SK-N-SH (cell line): ENCODE results near the gene LMO7.

Experiments
- EP300 ChIP-seq, 2 experiments: IDR thresholded peaks; 2 replicates each; pipeline versions ENCODE4 v1.4.0 to v1.6.1; 2012; ENCODE audit warnings: borderline replicate concordance in 1 of 2, low read depth in 1 of 2, low read length in 1 of 2
- FOXM1 ChIP-seq: IDR thresholded peaks from 2 replicates; pipeline ENCODE4 v1.4.0; 2012; ENCODE audit warnings: low read depth, mild to moderate bottlenecking
- MXI1 ChIP-seq: IDR thresholded peaks from 2 replicates; pipeline ENCODE4 v1.6.1; 2012; ENCODE audit warnings: mild to moderate bottlenecking, low read depth, low read length, improper control_type of control experiment
- NFIC ChIP-seq: IDR thresholded peaks from 2 replicates; pipeline ENCODE4 v1.4.0; 2012; ENCODE audit warnings: borderline replicate concordance
- RCOR1 ChIP-seq: fragments of 150-350 bp; IDR thresholded peaks from 2 replicates; pipeline ENCODE4 v1.6.1; 2017; ENCODE audit warnings: antibody characterized with exemption, low read length
- REST ChIP-seq: IDR thresholded peaks from 2 replicates; pipeline ENCODE4 v1.6.1; 2012; ENCODE audit warnings: mild to moderate bottlenecking, low read depth, low read length, moderate library complexity
- USF2 ChIP-seq: fragments of 150-350 bp; IDR thresholded peaks from 2 replicates; pipeline ENCODE4 v1.6.1; 2017; ENCODE audit warnings: antibody characterized with exemption, low read length, low read depth, borderline replicate concordance
- TF ChIP-seq, protein P1 (sequence below): fragments of 200-600 bp; sonication (generic); IDR thresholded peaks from 2 replicates; pipeline ENCODE4 v1.6.1; 2017; ENCODE audit warnings: antibody characterized with exemption, mild to moderate bottlenecking, moderate library complexity
- TF ChIP-seq, protein P2 (sequence below): IDR thresholded peaks from 2 replicates; pipeline ENCODE4 v1.4.0; 2012; ENCODE audit warnings: low read depth

DNA sequence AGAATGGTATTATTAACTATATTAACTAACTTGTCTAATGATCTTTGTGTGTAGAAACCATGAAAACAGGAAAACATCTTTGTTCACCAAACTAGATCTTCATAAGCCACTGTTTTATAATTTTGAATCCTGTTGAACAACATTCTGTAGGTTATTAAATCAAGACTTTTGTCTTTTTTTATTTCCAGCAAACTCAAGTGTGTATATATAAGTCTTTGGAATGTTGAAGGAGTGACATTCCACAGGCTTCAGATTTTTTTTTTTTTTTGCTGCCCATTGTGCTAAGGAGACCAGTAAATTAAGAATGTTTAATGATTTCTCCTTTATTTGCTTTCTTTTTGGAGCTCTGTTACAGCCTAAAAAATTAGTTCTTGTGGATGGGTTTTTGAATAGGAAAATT is 89.6 kb downstream of the LMO7 start:
- TF ChIP-seq, protein P1, sequence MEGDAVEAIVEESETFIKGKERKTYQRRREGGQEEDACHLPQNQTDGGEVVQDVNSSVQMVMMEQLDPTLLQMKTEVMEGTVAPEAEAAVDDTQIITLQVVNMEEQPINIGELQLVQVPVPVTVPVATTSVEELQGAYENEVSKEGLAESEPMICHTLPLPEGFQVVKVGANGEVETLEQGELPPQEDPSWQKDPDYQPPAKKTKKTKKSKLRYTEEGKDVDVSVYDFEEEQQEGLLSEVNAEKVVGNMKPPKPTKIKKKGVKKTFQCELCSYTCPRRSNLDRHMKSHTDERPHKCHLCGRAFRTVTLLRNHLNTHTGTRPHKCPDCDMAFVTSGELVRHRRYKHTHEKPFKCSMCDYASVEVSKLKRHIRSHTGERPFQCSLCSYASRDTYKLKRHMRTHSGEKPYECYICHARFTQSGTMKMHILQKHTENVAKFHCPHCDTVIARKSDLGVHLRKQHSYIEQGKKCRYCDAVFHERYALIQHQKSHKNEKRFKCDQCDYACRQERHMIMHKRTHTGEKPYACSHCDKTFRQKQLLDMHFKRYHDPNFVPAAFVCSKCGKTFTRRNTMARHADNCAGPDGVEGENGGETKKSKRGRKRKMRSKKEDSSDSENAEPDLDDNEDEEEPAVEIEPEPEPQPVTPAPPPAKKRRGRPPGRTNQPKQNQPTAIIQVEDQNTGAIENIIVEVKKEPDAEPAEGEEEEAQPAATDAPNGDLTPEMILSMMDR, result no peak
- TF ChIP-seq, protein P2, sequence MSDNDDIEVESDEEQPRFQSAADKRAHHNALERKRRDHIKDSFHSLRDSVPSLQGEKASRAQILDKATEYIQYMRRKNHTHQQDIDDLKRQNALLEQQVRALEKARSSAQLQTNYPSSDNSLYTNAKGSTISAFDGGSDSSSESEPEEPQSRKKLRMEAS, result no peak
- TF ChIP-seq REST, result no peak
- no peak for TF ChIP-seq MXI1
- TF ChIP-seq NFIC, result no peak
- no peak for TF ChIP-seq FOXM1
- TF ChIP-seq EP300 (IDR thresholded peaks at IDR 0.05; ENCODE audit: borderline replicate concordance in 1 of 2, low read depth in 1 of 2, low read length in 1 of 2), result no peak
- no peak for TF ChIP-seq USF2
- TF ChIP-seq RCOR1, result no peak
